SK-N-SH (cell line): ENCODE measurements around the gene LRRC25. TPM values are rescaled to one million over a fixed set of nuclear protein-coding genes. Genes with fewer than 3 reads are reported as not detected.

Source experiments
- CTCF ChIA-PET: fragments of 300-600, 350-600 bp; formaldehyde crosslinking; extraction: SDS; loops from one replicate; lab custom pipeline; 2021; lab: Yijun Ruan, JAX
- POLR2A ChIA-PET: fragments of 350-600 bp; sonication (Branson Sonifier 250); formaldehyde crosslinking; extraction: SDS; loops from one replicate; lab custom pipeline; 2020; ENCODE audit warnings: antibody characterized with exemption, inconsistent platforms; lab: Yijun Ruan, JAX
- DNase-seq: peaks from one replicate; pipeline ENCODE4 v3.0.0; 2012
- H2AFZ ChIP-seq: fragments of 200-600 bp; sonication (generic); 2 replicates; pipeline ENCODE4 v1.8.1; 2016; ENCODE audit warnings: antibody characterized with exemption, mild to moderate bottlenecking, low read depth
- H3F3A ChIP-seq: fragments of 200-600 bp; sonication (generic); replicated peaks from 2 replicates; pipeline ENCODE3; 2016; ENCODE audit warnings: antibody characterized with exemption, mild to moderate bottlenecking; ENCODE audit not compliant: insufficient read depth
- H3K27ac ChIP-seq, 2 experiments: fragments of 200-500 bp in 1 of 2; fragments of 200-600 bp in 1 of 2; sonication (Bioruptor generic) in 1 of 2; sonication (generic), shearing (Covaris generic) in 1 of 2; 2 replicates each; pipeline versions ENCODE4 v1.5.1 to v1.6.1; 2014 to 2016; ENCODE audit warnings: low read depth in 2 of 2, inconsistent platforms in 1 of 2, low read length in 1 of 2, mild to moderate bottlenecking in 1 of 2, mixed read lengths in 1 of 2
- H3K27me3 ChIP-seq: fragments of 200-600 bp; sonication (generic), shearing (Covaris generic); 2 replicates; pipeline ENCODE4 v1.6.1; 2016; ENCODE audit warnings: mixed run types; ENCODE audit not compliant: insufficient read depth
- H3K36me3 ChIP-seq, 2 experiments: fragments of 200-500 bp in 1 of 2; fragments of 200-600 bp in 1 of 2; sonication (Bioruptor generic) in 1 of 2; sonication (generic) in 1 of 2; replicated peaks in 1 of 2; 2 replicates each; pipeline versions ENCODE3 to v1.5.1; 2014 to 2016; ENCODE audit warnings: low read length in 1 of 2, mild to moderate bottlenecking in 1 of 2; ENCODE audit not compliant: insufficient read depth in 2 of 2, control insufficient read depth in 1 of 2
- H3K4me1 ChIP-seq, 2 experiments: fragments of 200-500 bp in 1 of 2; fragments of 200-600 bp in 1 of 2; sonication (Bioruptor generic) in 1 of 2; sonication (generic), shearing (Covaris generic) in 1 of 2; 2 replicates each; pipeline versions ENCODE4 v1.5.1 to v1.6.1; 2014 to 2016; ENCODE audit warnings: low read depth in 1 of 2, low read length in 1 of 2, mixed run types in 1 of 2; ENCODE audit not compliant: insufficient read depth in 2 of 2, control insufficient read depth in 1 of 2
- H3K4me2 ChIP-seq: fragments of 200-600 bp; sonication (generic), shearing (Covaris generic); 2 replicates; pipeline ENCODE4 v1.6.1; 2017; ENCODE audit warnings: mixed run types
- H3K4me3 ChIP-seq, 2 experiments: fragments of 200-500 bp in 1 of 2; fragments of 200-600 bp in 1 of 2; sonication (Bioruptor generic) in 1 of 2; sonication (generic), shearing (Covaris generic) in 1 of 2; 2 replicates each; pipeline versions ENCODE4 v1.5.1 to v1.8.1; 2014 to 2016; ENCODE audit warnings: low read depth in 2 of 2, inconsistent platforms in 1 of 2, low read length in 1 of 2, mild to moderate bottlenecking in 1 of 2, mixed read lengths in 1 of 2, moderate library complexity in 1 of 2
- H3K79me2 ChIP-seq: fragments of 200-600 bp; sonication (generic); 2 replicates; pipeline ENCODE4 v1.8.1; 2017; ENCODE audit warnings: mild to moderate bottlenecking; ENCODE audit not compliant: insufficient read depth
- H3K9ac ChIP-seq: fragments of 200-600 bp; sonication (generic); 2 replicates; pipeline ENCODE4 v1.6.1; 2017; ENCODE audit warnings: mixed run types
- H3K9me2 ChIP-seq: fragments of 200-600 bp; sonication (generic); 2 replicates; pipeline ENCODE4 v1.6.1; 2017; ENCODE audit warnings: mixed run types
- H3K9me3 ChIP-seq: fragments of 200-600 bp; sonication (generic); 2 replicates; pipeline ENCODE4 v1.6.1; 2017; ENCODE audit warnings: mixed run types, mild to moderate bottlenecking, moderate library complexity
- H4K20me1 ChIP-seq: fragments of 200-600 bp; sonication (generic); 2 replicates; pipeline ENCODE4 v1.6.1; 2017; ENCODE audit warnings: mild to moderate bottlenecking, mixed run types; ENCODE audit not compliant: insufficient read depth
- CHD2 ChIP-seq: fragments of 150-350 bp; IDR thresholded peaks from 2 replicates; pipeline ENCODE4 v1.6.1; 2018; ENCODE audit warnings: low read length; ENCODE audit not compliant: partially characterized antibody
- FOSL2 ChIP-seq: IDR thresholded peaks from 2 replicates; pipeline ENCODE4 v1.4.0; 2012; ENCODE audit warnings: low read depth, mild to moderate bottlenecking, moderate library complexity, borderline replicate concordance
- FOXJ3 ChIP-seq: sonication (generic); formaldehyde crosslinking; IDR thresholded peaks from 2 replicates; pipeline ENCODE4 v1.5.1; 2020; ENCODE audit warnings: mild to moderate bottlenecking, missing genetic modification reagents
- FOXM1 ChIP-seq: IDR thresholded peaks from 2 replicates; pipeline ENCODE4 v1.4.0; 2012; ENCODE audit warnings: low read depth, mild to moderate bottlenecking
- GATA2 ChIP-seq: sonication (generic); formaldehyde crosslinking; IDR thresholded peaks from 2 replicates; pipeline ENCODE4 v1.5.0; 2020; ENCODE audit warnings: mild to moderate bottlenecking, missing genetic modification reagents
- MAX ChIP-seq: IDR thresholded peaks from 2 replicates; pipeline ENCODE4 v1.4.0; 2012; ENCODE audit warnings: low read depth
- MEF2A ChIP-seq: IDR thresholded peaks from 2 replicates; pipeline ENCODE4 v1.4.0; 2012; ENCODE audit warnings: low read depth, borderline replicate concordance
- RAD21 ChIP-seq: IDR thresholded peaks from 2 replicates; pipeline ENCODE4 v1.6.1; 2012; ENCODE audit warnings: mild to moderate bottlenecking, low read length
- RXRA ChIP-seq: IDR thresholded peaks from 2 replicates; pipeline ENCODE4 v1.4.0; 2012; ENCODE audit warnings: low read depth, mild to moderate bottlenecking, borderline replicate concordance
- SIN3A ChIP-seq: IDR thresholded peaks from 2 replicates; pipeline ENCODE4 v1.6.1; 2012; ENCODE audit warnings: low read depth, mild to moderate bottlenecking, low read length, moderate library complexity, borderline replicate concordance
- TAF1 ChIP-seq: IDR thresholded peaks from 2 replicates; pipeline ENCODE4 v1.6.1; 2012; ENCODE audit warnings: low read depth, mild to moderate bottlenecking, low read length, moderate library complexity, borderline replicate concordance
- TEAD4 ChIP-seq: IDR thresholded peaks from 2 replicates; pipeline ENCODE4 v1.4.0; 2012; ENCODE audit warnings: mild to moderate bottlenecking, borderline replicate concordance; ENCODE audit not compliant: insufficient read depth
- YY1 ChIP-seq: IDR thresholded peaks from 2 replicates; pipeline ENCODE4 v1.4.0; 2012; ENCODE audit warnings: low read depth, mild to moderate bottlenecking
- WGBS: methylation state at CpG from one replicate; pipeline ENCODE4 v1.1.6; 2017; ENCODE audit warnings: low lambda C conversion rate; 5-methylcytosine and 5-hydroxymethylcytosine counted together
- polyA plus RNA-seq, 3 experiments: library from polyadenylated mRNA; depleted of rRNA; stranded (reverse); fragments of >200 nt; gene quantifications; 2 replicates each; pipeline ENCODE4 v1.2.3, GENCODE V29; 2012
- TF ChIP-seq, protein P1 (sequence below): fragments of 200-600 bp; sonication (generic); IDR thresholded peaks from 2 replicates; pipeline ENCODE4 v1.6.1; 2017; ENCODE audit warnings: antibody characterized with exemption, mild to moderate bottlenecking, moderate library complexity
- TF ChIP-seq, protein P2 (sequence below): IDR thresholded peaks from 2 replicates; pipeline ENCODE4 v1.4.0; 2012; ENCODE audit warnings: low read depth, borderline replicate concordance

Gene LRRC25
- polyA plus RNA-seq, 1 of the 3 experiments (the other 2 are of a cell fraction) = not detected

DNA sequence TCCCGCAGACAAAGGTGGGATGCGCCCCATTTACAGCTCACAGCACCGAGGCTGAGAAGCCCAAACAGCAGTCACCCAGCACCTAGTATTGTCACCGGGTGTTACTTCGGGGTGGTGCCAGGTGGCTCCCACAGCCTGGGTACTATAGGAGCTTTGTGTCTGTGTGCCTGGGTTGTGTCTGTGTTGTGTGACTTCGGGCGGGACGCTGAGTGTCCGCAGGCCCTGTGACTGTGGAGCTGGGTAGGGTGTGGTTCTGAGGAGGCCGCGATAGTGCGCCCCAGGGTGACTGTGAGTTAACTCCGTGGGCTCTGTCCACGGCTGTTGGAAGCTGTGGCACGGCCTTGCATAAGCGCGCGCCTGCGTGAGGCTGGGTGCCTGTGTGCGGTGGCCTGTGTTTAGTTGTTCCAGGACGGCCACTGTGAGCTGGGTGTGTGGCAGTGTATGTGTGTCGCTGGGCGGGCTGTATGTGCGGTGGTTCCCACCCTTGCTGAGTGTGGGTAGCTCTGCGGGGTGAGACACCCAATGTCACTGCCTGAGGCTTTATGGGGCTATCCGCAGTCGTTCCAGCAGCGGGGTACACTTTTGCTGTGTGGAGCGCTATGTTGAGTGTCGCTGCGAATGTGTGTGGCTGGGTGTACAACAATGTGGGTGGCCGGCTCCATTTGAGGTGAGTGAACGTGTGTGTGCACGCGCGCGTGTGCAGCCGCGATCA lies 21.2 kb upstream of the LRRC25 start:
- TF ChIP-seq TEAD4 (no peak), GATA2 (no peak), TAF1 (no peak), CHD2 (no peak), YY1 (no peak), FOXM1 (no peak), SIN3A (no peak), MAX (no peak), MEF2A (no peak), RAD21 (no peak), FOXJ3 (CRISPR knock-in tag) (no peak), FOSL2 (no peak), RXRA (no peak)
- TF ChIP-seq, protein P1, sequence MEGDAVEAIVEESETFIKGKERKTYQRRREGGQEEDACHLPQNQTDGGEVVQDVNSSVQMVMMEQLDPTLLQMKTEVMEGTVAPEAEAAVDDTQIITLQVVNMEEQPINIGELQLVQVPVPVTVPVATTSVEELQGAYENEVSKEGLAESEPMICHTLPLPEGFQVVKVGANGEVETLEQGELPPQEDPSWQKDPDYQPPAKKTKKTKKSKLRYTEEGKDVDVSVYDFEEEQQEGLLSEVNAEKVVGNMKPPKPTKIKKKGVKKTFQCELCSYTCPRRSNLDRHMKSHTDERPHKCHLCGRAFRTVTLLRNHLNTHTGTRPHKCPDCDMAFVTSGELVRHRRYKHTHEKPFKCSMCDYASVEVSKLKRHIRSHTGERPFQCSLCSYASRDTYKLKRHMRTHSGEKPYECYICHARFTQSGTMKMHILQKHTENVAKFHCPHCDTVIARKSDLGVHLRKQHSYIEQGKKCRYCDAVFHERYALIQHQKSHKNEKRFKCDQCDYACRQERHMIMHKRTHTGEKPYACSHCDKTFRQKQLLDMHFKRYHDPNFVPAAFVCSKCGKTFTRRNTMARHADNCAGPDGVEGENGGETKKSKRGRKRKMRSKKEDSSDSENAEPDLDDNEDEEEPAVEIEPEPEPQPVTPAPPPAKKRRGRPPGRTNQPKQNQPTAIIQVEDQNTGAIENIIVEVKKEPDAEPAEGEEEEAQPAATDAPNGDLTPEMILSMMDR = no peak
- TF ChIP-seq, protein P2, sequence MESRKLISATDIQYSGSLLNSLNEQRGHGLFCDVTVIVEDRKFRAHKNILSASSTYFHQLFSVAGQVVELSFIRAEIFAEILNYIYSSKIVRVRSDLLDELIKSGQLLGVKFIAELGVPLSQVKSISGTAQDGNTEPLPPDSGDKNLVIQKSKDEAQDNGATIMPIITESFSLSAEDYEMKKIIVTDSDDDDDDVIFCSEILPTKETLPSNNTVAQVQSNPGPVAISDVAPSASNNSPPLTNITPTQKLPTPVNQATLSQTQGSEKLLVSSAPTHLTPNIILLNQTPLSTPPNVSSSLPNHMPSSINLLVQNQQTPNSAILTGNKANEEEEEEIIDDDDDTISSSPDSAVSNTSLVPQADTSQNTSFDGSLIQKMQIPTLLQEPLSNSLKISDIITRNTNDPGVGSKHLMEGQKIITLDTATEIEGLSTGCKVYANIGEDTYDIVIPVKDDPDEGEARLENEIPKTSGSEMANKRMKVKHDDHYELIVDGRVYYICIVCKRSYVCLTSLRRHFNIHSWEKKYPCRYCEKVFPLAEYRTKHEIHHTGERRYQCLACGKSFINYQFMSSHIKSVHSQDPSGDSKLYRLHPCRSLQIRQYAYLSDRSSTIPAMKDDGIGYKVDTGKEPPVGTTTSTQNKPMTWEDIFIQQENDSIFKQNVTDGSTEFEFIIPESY = no peak
- Histone ChIP-seq H3F3A (peaks cover 22% of the 10 kb centered on the region), H3K4me3 (peak overlapping the region in 1 of 2 experiments; percentile 74; a peak in 3 of 4 replicates), H3K27me3 (no peaks in the 10 kb centered on the region), H3K27ac (peak overlapping the region; percentile 89 to 93; a peak in 3 of 4 replicates), H3K9me2 (no peaks in the 10 kb centered on the region), H3K9ac (no peak overlapping the region), H3K36me3 (peaks cover 0 to 5% of the 10 kb centered on the region in 2 experiments), H3K4me1 (peaks cover 44 to 54% of the 10 kb centered on the region in 2 experiments; a peak in 3 of 4 replicates), H3K79me2 (peaks cover 45% of the 10 kb centered on the region), H4K20me1 (peaks cover 30% of the 10 kb centered on the region; the same call in 1 of the 2 replicates), H3K4me2 (peak overlapping the region; percentile 43; the same call in 1 of the 2 replicates), H3K9me3 (no peaks in the 10 kb centered on the region), H2AFZ (peak overlapping the region; percentile 48; the same call in 1 of the 2 replicates)
- CTCF ChIA-PET = interaction anchor here (0.7 to 12.1 kb wide), 23 partner anchors 8 to 259 kb away, joined by 3 to 217 read pairs (median 4); partner anchors contain the start of genes GDF15, JUND, LRRC25 and LSM4
- POLR2A ChIA-PET = interaction anchor here (1.2 to 2.2 kb wide), 4 partner anchors 15 to 137 kb away, joined by 4 to 13 read pairs (median 5); partner anchors contain the start of gene JUND
- DNase-seq = no peak
- 77% methylated on average over 25 of the region's 39 CpGs for WGBS
